Stomach smooth muscle (tissue), 2 donors: Measurements from ENCODE around the gene FBXW4.

Source experiments
- H3K27ac ChIP-seq: one replicate; pipeline ENCODE4 v1.7.0; 2013; ENCODE audit warnings: mild to moderate bottlenecking, low read length, inconsistent platforms
- H3K27me3 ChIP-seq, 2 donors: one replicate each; pipeline ENCODE4 v1.7.0; 2013; ENCODE audit warnings: low read length in 2 of 2; ENCODE audit not compliant: insufficient read depth in 2 of 2, control insufficient read depth in 1 of 2
- H3K36me3 ChIP-seq, 2 donors: one replicate each; pipeline ENCODE4 v1.7.0; 2013; ENCODE audit warnings: low read length in 2 of 2; ENCODE audit not compliant: control insufficient read depth in 2 of 2, insufficient read depth in 2 of 2
- H3K4me1 ChIP-seq: one replicate; pipeline ENCODE4 v1.7.0; 2013; ENCODE audit warnings: low read length; ENCODE audit not compliant: control insufficient read depth, insufficient read depth
- H3K4me3 ChIP-seq, 2 donors: one replicate each; pipeline ENCODE4 v1.7.0; 2013; ENCODE audit warnings: low read length in 2 of 2
- H3K9ac ChIP-seq, 2 donors: one replicate each; pipeline ENCODE4 v1.7.0; 2013; ENCODE audit warnings: low read length in 2 of 2, mild to moderate bottlenecking in 1 of 2
- H3K9me3 ChIP-seq, 2 donors: one replicate each; pipeline ENCODE4 v1.7.0; 2013; ENCODE audit warnings: low read length in 2 of 2; ENCODE audit not compliant: control insufficient read depth in 2 of 2
- donor health status: healthy.
- donor health status: Pancreatic carcinoma.

Gene FBXW4

GRCh38 chr10:101658975-101659374 is 36.0 kb downstream of the FBXW4 start:
- H3K9me3 ChIP-seq = no peaks in the 10 kb centered on the region
- peaks cover 37 to 44% of the 10 kb centered on the region in 2 donors for H3K36me3 ChIP-seq
- H3K9ac ChIP-seq = no peak overlapping the region
- no peak overlapping the region for H3K27ac ChIP-seq
- no peak overlapping the region for H3K4me3 ChIP-seq
- no peaks in the 10 kb centered on the region for H3K27me3 ChIP-seq
- no peaks in the 10 kb centered on the region for H3K4me1 ChIP-seq

- Histone ChIP-seq H3K9ac (no peak overlapping the region), H3K9me3 (no peaks in the 10 kb centered on the region), H3K4me1 (no peaks in the 10 kb centered on the region), H3K27me3 (no peaks in the 10 kb centered on the region), H3K36me3 (peaks cover 23 to 34% of the 10 kb centered on the region in 2 donors), H3K27ac (no peak overlapping the region), H3K4me3 (no peak overlapping the region)
Measured at GRCh38 chr10:101656890-101657289, 38.1 kb downstream of the FBXW4 start.

- H3K27me3 ChIP-seq = no peaks in the 10 kb centered on the region
- peaks cover 20 to 30% of the 10 kb centered on the region in 2 donors for H3K36me3 ChIP-seq
- H3K4me1 ChIP-seq = no peaks in the 10 kb centered on the region
- H3K9me3 ChIP-seq = no peaks in the 10 kb centered on the region
- no peak overlapping the region for H3K9ac ChIP-seq
- no peak overlapping the region for H3K27ac ChIP-seq
- no peak overlapping the region for H3K4me3 ChIP-seq
Measured at GRCh38 chr10:101655570-101655969, 39.4 kb downstream of the FBXW4 start.

GRCh38 chr10:101653536-101653935 is 41.4 kb downstream of the FBXW4 start:
- no peaks in the 10 kb centered on the region for H3K4me1 ChIP-seq
- H3K27me3 ChIP-seq = no peaks in the 10 kb centered on the region
- H3K9me3 ChIP-seq = no peaks in the 10 kb centered on the region
- H3K4me3 ChIP-seq = no peak overlapping the region
- no peak overlapping the region for H3K9ac ChIP-seq
- H3K36me3 ChIP-seq = peaks cover 10 to 27% of the 10 kb centered on the region in 2 donors
- no peak overlapping the region for H3K27ac ChIP-seq

- no peak overlapping the region for H3K4me3 ChIP-seq
- H3K9me3 ChIP-seq = no peaks in the 10 kb centered on the region
- no peak overlapping the region for H3K27ac ChIP-seq
- peaks cover under 1% of the 10 kb centered on the region for H3K4me1 ChIP-seq
- no peak overlapping the region for H3K9ac ChIP-seq
- H3K36me3 ChIP-seq = peaks cover 12 to 35% of the 10 kb centered on the region in 2 donors
- H3K27me3 ChIP-seq = no peaks in the 10 kb centered on the region
Measured at GRCh38 chr10:101651336-101651735, 43.6 kb downstream of the FBXW4 start.

- H3K4me3 ChIP-seq = no peak overlapping the region
- H3K9me3 ChIP-seq = no peaks in the 10 kb centered on the region
- peaks cover 3% of the 10 kb centered on the region for H3K4me1 ChIP-seq
- no peak overlapping the region for H3K9ac ChIP-seq
- H3K27me3 ChIP-seq = no peaks in the 10 kb centered on the region
- H3K27ac ChIP-seq = no peak overlapping the region
- H3K36me3 ChIP-seq = peaks cover 12 to 31% of the 10 kb centered on the region in 2 donors
Measured at GRCh38 chr10:101650863-101651262, 44.1 kb downstream of the FBXW4 start.

- Histone ChIP-seq H3K9me3 (no peaks in the 10 kb centered on the region), H3K9ac (no peak overlapping the region), H3K27me3 (no peaks in the 10 kb centered on the region), H3K4me1 (peaks cover 3% of the 10 kb centered on the region), H3K27ac (no peak overlapping the region), H3K36me3 (peaks cover 4 to 27% of the 10 kb centered on the region in 2 donors), H3K4me3 (no peak overlapping the region)
Measured at GRCh38 chr10:101649525-101650085, 45.4 kb downstream of the FBXW4 start.

GRCh38 chr10:101647255-101647654 is 47.7 kb downstream of the FBXW4 start:
- Histone ChIP-seq H3K36me3 (peaks cover 4 to 31% of the 10 kb centered on the region in 2 donors), H3K27me3 (no peaks in the 10 kb centered on the region), H3K27ac (no peak overlapping the region), H3K9ac (no peak overlapping the region), H3K9me3 (no peaks in the 10 kb centered on the region), H3K4me3 (no peak overlapping the region), H3K4me1 (peaks cover 5% of the 10 kb centered on the region)

GRCh38 chr10:101646364-101646763 is 48.6 kb downstream of the FBXW4 start:
- Histone ChIP-seq H3K4me1 (peaks cover 5% of the 10 kb centered on the region), H3K27me3 (no peaks in the 10 kb centered on the region), H3K4me3 (no peak overlapping the region), H3K9ac (no peak overlapping the region), H3K36me3 (peaks cover 4 to 28% of the 10 kb centered on the region in 2 donors), H3K9me3 (no peaks in the 10 kb centered on the region), H3K27ac (no peak overlapping the region)

GRCh38 chr10:101645659-101646058 is 49.3 kb downstream of the FBXW4 start:
- peaks cover 5% of the 10 kb centered on the region for H3K4me1 ChIP-seq
- no peaks in the 10 kb centered on the region for H3K9me3 ChIP-seq
- H3K36me3 ChIP-seq = peaks cover 4 to 28% of the 10 kb centered on the region in 2 donors
- no peak overlapping the region for H3K27ac ChIP-seq
- no peaks in the 10 kb centered on the region for H3K27me3 ChIP-seq
- H3K9ac ChIP-seq = no peak overlapping the region
- no peak overlapping the region for H3K4me3 ChIP-seq

- Histone ChIP-seq H3K4me3 (no peak overlapping the region), H3K9me3 (no peaks in the 10 kb centered on the region), H3K9ac (no peak overlapping the region), H3K36me3 (peaks cover 11 to 25% of the 10 kb centered on the region in 2 donors), H3K27ac (no peak overlapping the region), H3K27me3 (no peaks in the 10 kb centered on the region), H3K4me1 (peaks cover 5% of the 10 kb centered on the region)
Measured at GRCh38 chr10:101644002-101644401, 51.0 kb downstream of the FBXW4 start.
